RWPE2 (cell line): Measurements from ENCODE around the gene SMC4.

Experiments used
- ATAC-seq: fragments of 200-7000 bp; cut with Tn5 transposase; 3 replicates; pipeline ENCODE4 v1.9.1; 2021; ENCODE audit warnings: low read depth
- DNase-seq: peaks from one replicate; pipeline ENCODE4 v3.0.0-alpha.2; 2020; ENCODE audit warnings: low spot score
- H3K27ac ChIP-seq: fragments of 450-650 bp; 2 replicates; pipeline ENCODE4 v1.5.1; 2017; ENCODE audit warnings: mild to moderate bottlenecking; ENCODE audit not compliant: poor library complexity, severe bottlenecking
- H3K27me3 ChIP-seq: fragments of 250-450 bp; sonication (Bioruptor Pico); 2 replicates; pipeline ENCODE4 v1.5.1; 2021; ENCODE audit warnings: mild to moderate bottlenecking, moderate library complexity; ENCODE audit not compliant: insufficient read depth, poor library complexity, severe bottlenecking
- H3K36me3 ChIP-seq: fragments of 250-450 bp; sonication (Bioruptor Pico); 2 replicates; pipeline ENCODE4 v1.5.1; 2020; ENCODE audit warnings: low read depth, mild to moderate bottlenecking, moderate library complexity
- H3K4me1 ChIP-seq: fragments of 250-450 bp; sonication (Bioruptor Pico); 2 replicates; pipeline ENCODE4 v1.5.1; 2021; ENCODE audit warnings: mild to moderate bottlenecking, moderate library complexity; ENCODE audit not compliant: insufficient read depth, poor library complexity, severe bottlenecking
- H3K4me3 ChIP-seq: fragments of 250-450 bp; sonication (Bioruptor Pico); 2 replicates; pipeline ENCODE4 v1.5.1; 2021; ENCODE audit warnings: mild to moderate bottlenecking, moderate library complexity; ENCODE audit not compliant: severe bottlenecking
- H3K9me3 ChIP-seq: fragments of 250-450 bp; sonication (Bioruptor Pico); 2 replicates; pipeline ENCODE4 v1.5.1; 2021; ENCODE audit warnings: mild to moderate bottlenecking, moderate library complexity; ENCODE audit not compliant: severe bottlenecking
- CTCF ChIP-seq: fragments of 450-650 bp; IDR thresholded peaks from one replicate; pipeline ENCODE4 v1.5.1; 2017; ENCODE audit warnings: mild to moderate bottlenecking, moderate library complexity; ENCODE audit not compliant: poor library complexity, severe bottlenecking

The SMC4 gene

GRCh38 chr3:160477750-160478149 is 78.3 kb downstream of the SMC4 start:
- Histone ChIP-seq H3K36me3 (no peaks in the 10 kb centered on the region), H3K27me3 (no peaks in the 10 kb centered on the region), H3K4me3 (no peak overlapping the region), H3K4me1 (peaks cover 10% of the 10 kb centered on the region), H3K27ac (no peak overlapping the region), H3K9me3 (no peaks in the 10 kb centered on the region)
- TF ChIP-seq CTCF, result no peak
- no peak for ATAC-seq
- no peak for DNase-seq

- no peak for TF ChIP-seq CTCF
- DNase-seq (no peak), ATAC-seq (no peak)
- no peaks in the 10 kb centered on the region for H3K27me3 ChIP-seq
- H3K4me3 ChIP-seq, result no peak overlapping the region
- no peaks in the 10 kb centered on the region for H3K36me3 ChIP-seq
- no peaks in the 10 kb centered on the region for H3K9me3 ChIP-seq
- peaks cover 10% of the 10 kb centered on the region for H3K4me1 ChIP-seq
- no peak overlapping the region for H3K27ac ChIP-seq
These were observed 78.9 kb downstream of the SMC4 start for GRCh38 chr3:160478338-160478737.

DNA sequence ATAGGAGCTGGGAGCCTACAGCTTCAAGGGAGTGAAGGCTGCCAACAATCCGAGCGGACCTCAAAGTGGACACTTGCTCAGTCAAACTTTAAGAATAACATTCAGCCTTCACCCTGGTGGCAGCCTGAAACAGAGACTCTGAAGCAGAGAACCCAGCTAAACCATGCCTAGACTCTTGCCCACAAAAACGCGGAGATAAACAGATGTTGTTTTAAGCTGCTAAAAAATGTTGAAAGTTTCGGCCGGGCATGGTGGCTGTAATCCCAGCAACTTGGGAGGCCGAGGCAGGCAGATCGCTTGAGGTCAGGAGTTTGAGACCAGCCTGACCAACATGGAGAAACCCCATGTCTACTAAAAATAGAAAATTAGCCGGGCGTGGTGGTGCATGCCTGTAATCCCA is 79.9 kb downstream of the SMC4 start:
- no peak overlapping the region for H3K4me3 ChIP-seq
- no peaks in the 10 kb centered on the region for H3K36me3 ChIP-seq
- no peak for TF ChIP-seq CTCF
- peaks cover 4% of the 10 kb centered on the region for H3K4me1 ChIP-seq
- DNase-seq (no peak), ATAC-seq (no peak)
- H3K27ac ChIP-seq, result no peak overlapping the region
- no peaks in the 10 kb centered on the region for H3K9me3 ChIP-seq
- H3K27me3 ChIP-seq, result no peaks in the 10 kb centered on the region

DNA sequence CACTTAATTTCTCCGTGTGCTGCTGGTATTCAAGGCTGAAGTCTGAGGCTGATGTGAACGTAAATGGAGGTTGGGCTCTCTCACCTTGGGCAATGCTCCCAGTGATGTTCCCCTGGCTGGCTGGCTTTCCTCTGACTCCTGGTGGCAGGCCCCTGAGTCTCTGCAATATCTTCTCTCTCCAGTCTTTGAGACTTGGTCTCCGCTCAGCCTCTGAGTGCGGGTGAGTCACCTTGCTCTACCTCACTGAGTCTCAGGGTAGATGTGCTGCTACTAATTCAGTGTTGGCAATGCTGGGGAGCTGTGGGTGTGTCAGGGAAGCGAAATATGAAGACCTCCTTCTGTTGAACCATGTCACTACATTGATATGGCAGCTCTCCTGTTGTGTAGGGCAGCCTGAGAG is 81.5 kb downstream of the SMC4 start:
- H3K36me3 ChIP-seq, result no peaks in the 10 kb centered on the region
- no peak overlapping the region for H3K4me3 ChIP-seq
- H3K27ac ChIP-seq, result no peak overlapping the region
- no peaks in the 10 kb centered on the region for H3K27me3 ChIP-seq
- TF ChIP-seq CTCF, result no peak
- no peaks in the 10 kb centered on the region for H3K9me3 ChIP-seq
- H3K4me1 ChIP-seq, result no peaks in the 10 kb centered on the region
- DNase-seq (no peak), ATAC-seq (no peak)

GRCh38 chr3:160481856-160482255 is 82.4 kb downstream of the SMC4 start:
- TF ChIP-seq CTCF, result no peak

More at GRCh38 chr3:160481856-160482255, 82.4 kb downstream of the SMC4 start:
- H3K27ac ChIP-seq, result no peak overlapping the region
- H3K4me1 ChIP-seq, result no peaks in the 10 kb centered on the region
- no peaks in the 10 kb centered on the region for H3K36me3 ChIP-seq
- no peaks in the 10 kb centered on the region for H3K27me3 ChIP-seq
- H3K9me3 ChIP-seq, result no peaks in the 10 kb centered on the region
- H3K4me3 ChIP-seq, result no peak overlapping the region
- no peak for DNase-seq
- ATAC-seq, result no peak
